Measurements from ENCODE around the gene ADORA1.

DNA sequence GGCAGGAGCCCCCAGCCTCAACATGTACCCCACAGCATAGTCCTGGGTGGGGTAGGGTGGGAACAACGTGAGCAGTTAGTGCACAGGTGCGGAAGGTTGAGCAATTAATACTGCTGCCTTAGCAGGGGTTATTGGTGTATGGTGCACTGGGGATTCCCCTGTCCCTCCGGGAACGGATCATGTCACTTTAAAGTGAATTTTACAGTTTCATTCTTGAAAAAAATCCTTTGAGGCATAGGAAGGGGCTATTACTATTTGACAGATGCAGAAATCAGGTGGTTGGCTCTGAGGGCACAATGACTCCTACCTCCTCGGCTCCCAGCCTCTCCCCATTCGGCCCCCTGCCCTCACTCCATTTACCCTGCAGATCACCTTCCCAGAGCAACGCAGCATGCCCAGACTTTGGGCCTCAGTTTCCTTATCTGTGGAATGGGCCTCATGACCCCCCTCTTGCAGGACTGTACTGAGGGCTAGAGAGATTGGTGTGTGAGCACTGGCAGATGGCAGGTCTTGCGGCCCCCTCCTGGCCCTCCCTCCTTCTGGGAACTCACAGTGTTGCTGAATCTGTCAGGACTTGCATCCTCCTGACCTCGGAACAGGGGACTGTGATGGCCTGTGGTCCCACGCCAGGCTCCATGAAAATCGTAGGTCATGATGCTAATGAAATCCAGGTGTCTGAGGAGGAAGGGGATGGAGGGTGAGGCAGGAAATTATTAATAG, 53.2 kb downstream of the ADORA1 start:
- TF ChIP-seq POLR2AphosphoS5 (IDR thresholded peaks at IDR 0.05), result no peak
- TF ChIP-seq, protein P1, sequence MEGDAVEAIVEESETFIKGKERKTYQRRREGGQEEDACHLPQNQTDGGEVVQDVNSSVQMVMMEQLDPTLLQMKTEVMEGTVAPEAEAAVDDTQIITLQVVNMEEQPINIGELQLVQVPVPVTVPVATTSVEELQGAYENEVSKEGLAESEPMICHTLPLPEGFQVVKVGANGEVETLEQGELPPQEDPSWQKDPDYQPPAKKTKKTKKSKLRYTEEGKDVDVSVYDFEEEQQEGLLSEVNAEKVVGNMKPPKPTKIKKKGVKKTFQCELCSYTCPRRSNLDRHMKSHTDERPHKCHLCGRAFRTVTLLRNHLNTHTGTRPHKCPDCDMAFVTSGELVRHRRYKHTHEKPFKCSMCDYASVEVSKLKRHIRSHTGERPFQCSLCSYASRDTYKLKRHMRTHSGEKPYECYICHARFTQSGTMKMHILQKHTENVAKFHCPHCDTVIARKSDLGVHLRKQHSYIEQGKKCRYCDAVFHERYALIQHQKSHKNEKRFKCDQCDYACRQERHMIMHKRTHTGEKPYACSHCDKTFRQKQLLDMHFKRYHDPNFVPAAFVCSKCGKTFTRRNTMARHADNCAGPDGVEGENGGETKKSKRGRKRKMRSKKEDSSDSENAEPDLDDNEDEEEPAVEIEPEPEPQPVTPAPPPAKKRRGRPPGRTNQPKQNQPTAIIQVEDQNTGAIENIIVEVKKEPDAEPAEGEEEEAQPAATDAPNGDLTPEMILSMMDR (IDR thresholded peaks at IDR 0.05), result no peak

Measured in prostate gland (tissue), 2 donors.